LoVo (cell line): Measurements from ENCODE around the gene KRTAP21-1.
"Not testable (repeated sequence)": the region's sequence is repeated elsewhere in the genome, so short reads cannot be mapped to it uniquely, and the experiment has no call there.

Experiments
- DNase-seq: peaks from one replicate; pipeline ENCODE4 v3.0.0-alpha.2; 2016; ENCODE audit warnings: low spot score

KRTAP21-1 gene

DNA sequence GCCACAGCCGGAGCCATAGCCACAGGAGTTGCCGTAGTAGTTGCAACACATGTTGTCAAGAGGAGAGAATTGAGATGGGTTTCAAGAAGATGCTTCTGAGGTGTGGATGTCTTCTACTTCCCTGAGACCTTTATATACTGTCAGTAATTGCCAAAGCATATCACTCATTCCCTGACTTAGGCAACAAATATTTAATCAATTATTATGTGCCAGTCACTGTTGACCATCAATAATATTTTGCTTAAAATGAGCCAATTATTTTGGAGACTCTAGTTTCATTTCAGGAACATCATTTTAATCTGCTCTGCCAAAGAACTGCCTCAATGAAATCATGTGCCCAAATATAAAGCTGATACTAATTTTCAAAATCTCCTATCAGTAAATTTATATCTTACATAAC, at the start of gene KRTAP21-1:
Gene KRTAP21-1 (minus strand): TSS at position 101 of the 400 bp plus-strand sequence. CDS start 50 bp downstream, at position 51.
- not testable (repeated sequence) for DNase-seq

DNA sequence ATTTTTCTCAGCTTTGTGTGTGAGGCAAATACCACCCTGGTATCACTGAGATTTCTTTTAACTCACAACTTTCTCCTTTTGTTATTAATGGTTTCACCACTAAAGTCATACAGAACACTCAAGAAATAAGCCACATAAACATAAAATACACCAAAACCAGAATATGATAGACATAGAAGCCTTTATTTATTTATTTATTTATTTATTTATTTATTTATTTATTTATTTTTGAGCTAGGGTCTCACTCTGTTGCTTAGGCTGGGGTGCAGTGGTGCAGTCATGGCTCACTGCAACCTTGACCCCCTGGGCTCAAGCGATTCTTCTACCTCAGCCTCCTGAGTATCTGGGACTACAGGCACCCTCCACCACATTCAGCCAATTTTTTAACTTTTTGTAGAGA, 45.4 kb upstream of the KRTAP21-1 start:
- no peak for DNase-seq

DNA sequence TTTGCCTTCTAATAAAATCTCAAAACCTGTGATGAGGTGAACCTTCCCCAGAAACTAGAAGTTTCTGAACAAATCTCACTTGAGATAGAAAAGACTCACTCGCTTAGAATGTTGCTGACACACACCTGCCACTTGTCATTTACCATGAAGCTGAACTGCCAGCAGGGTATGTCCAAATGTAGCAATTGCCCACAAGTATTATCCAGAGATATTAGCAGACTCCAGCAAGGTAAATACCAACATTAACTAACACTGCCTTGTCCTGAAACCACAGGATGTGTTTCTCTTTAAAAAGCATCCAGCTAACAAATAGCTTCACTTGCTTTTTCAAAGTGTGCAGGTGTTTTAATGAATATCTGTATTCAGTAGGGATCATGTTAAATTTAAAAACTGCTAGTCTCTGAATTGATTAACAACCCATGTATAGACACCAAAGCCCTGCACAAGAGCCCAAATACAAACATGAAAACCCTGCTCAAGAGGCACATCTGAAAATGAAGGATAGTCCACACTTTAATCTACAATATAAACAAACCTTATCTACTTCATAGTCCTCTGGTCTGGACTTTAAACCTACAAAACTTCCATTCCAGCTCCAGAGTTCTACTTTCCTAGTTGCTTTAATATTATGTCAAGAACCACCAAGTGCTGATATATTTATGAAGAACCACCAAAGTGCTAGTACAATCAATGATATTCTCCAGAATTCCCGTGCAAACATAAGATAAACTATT, 38.5 kb upstream of the KRTAP21-1 start:
- no peak for DNase-seq

DNA sequence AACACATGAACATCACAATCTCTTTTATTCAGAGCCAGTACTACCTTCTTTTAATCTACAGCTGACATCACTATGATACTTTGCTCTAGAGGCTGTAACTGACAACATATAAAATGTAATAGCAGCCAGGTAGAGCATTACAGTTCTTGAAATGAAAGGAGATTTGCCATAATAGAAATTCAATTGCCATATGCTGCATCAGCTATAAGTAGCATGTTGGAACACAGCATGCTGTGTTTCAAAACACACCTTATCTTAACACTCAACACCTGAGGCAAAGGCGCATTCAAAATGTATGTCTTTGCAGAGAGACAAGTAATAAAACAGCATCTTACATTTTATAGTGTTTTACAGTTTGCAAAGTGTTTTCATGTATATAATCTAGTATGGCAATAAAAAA, 24.0 kb upstream of the KRTAP21-1 start:
- no peak for DNase-seq

DNA sequence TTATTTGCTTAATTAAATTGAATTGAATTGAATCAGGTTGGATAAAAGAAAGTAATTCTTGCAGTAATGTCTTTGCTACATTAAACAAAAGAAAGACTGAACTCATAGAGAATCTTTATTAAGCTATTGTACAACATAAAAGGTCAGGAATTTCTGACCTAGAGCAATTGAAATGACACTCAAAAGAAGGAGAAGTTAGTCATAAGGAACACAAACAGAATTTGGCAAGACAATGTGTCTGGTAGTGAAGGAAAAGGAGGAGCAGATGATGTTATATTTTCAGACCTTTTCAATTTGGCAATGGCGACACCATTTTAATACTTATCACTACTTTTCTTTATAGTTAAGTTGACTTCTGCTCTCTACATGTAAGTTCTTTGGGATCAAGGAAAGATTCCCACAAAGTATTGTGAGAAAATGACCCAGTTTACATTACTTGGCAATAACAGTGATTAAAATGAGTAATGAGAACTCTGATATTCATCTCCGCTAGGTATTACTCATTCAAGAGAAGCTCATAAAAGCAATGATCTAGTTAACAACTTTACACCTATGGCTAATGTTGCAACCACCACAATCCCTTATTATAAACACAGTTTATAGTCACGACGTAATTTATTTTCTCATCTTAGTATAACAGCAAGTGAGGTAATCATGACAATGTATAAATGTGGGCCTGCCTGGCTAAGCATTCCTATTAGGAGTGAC, 14.7 kb upstream of the KRTAP21-1 start:
- DNase-seq, result no peak

DNA sequence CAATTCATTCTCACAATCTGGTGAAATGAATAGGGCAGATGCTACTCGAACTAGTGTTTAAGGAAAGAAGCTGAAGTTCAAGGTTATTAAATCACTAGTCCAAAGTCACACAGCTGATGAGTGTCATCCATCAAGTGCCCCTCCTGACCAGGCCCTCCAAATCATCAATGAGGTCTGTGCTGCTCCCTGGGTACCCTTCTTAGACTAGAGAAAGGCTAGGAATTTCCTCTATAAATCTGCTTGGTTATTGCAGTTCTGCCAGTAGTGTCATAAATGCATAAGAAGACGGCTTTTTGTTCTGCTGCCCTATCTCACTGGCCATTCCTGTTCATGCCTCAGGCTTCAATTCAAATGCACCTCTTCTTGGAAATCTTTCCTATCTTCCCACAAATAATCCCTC, 5.5 kb upstream of the KRTAP21-1 start:
- DNase-seq, result no peak

DNA sequence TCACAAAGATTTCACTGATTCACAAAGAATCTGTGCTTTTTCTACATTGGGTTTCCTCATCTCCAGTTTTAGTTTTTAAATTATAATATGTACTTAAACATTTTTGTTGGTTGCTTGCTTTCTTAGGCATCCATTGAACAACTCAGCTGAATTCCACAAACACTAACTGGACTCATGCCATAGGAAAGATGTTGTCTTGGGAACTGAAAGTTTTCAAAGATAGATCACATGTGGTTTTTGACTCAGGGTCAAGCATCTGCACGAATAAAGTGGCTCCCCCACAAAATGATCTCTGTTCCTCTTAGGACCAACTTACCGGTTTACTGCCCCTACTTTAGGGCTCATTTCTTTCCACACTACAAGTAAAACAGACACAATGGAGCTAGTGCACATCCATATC, 3.1 kb upstream of the KRTAP21-1 start:
- DNase-seq, result no peak

DNA sequence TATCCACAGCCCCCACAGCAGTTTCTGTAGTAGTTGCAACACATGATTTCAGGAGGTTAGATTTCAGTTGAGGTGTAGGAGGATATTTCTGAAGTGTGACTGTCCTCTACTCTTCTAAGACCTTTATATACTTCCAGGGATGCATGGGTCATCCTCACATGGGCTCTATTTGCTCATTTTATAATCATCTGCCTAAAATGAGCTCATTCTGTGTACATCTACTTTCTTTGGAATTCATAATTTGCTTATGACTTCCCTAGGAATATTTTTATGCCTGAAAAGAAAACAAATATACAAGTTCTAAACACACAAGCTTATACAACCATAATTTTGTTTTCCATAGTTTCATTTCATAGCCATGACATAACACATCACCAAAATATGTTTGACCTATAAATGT, 8.1 kb downstream of the KRTAP21-1 start, which contains the start of gene KRTAP21-2:
Gene KRTAP21-2 (minus strand): TSS at position 101 of the 400 bp plus-strand sequence. CDS start 57 bp downstream, at position 44.
- DNase-seq, result no peak

DNA sequence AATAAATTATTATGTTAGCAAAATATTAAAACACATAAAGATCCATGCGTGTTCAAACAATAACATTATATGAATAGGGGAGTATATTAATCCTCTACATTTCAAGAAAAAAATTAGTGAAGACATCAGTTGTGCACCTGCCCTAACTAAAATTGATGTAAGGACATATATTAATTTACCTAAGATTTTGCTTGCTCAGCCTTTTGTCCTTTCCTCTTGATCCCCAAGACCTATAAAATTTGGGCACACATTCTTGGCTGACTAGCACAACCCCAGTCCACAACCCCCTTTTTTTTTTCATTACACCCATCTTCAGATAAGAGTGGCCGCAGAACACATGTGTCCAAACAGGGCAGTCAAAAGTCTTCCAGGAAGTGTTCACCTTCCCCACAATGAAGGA, 14.8 kb downstream of the KRTAP21-1 start:
- no peak for DNase-seq

DNA sequence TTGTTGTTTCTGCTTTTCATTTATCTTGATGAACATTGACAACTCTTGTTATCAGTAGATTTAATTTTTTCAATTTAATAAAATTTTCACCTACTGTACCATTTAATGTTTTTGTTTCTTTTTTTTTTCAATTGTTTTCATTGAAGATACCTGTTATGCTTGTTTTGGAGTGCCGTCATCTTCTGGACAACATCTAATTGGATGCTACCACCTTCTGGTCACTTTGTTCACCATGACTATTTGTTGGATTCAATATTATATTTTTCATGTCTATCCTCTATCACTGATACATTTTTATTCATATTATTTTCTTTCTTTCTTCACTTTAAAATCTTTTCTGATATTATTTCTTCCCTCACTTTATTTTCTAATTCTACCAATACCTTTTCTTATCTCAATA, 22.2 kb downstream of the KRTAP21-1 start:
- no peak for DNase-seq

DNA sequence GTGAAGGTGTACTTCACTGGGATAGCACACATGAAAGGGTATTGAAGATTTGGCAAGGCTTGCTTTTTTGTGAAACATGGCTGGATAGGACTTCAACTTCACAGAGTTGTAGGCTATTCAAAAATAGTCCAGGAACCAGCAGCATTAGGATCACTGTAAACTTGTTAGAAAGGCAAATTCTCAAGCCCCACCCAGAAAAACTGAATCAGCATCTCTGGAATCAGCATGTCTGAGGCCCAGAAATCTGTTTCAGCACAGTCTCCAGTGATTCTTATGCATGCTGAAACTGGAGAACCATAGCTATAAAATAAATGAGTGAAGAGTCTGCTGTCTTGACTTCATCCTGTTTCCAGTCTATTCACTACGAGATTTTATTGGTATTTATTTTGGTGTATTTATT, 28.5 kb downstream of the KRTAP21-1 start:
- no peak for DNase-seq

DNA sequence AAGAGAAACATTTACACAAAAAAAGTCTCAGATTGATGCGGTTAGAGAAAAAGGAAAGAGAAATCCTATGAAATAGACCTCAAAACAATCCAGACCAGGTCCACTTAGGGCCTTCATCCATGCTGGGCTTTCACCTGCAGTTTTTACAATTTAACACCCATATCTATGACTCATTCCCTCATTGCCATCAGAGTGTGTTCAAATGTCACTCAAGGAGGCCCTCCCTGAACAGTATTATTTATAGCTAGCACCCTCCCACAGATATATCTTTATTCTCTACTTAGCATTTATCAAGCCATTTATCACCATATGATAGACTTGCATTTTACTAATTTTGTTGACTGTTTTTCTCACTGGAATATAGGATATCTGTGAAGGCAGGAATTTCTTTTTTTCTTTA, 35.8 kb downstream of the KRTAP21-1 start:
- no peak for DNase-seq

DNA sequence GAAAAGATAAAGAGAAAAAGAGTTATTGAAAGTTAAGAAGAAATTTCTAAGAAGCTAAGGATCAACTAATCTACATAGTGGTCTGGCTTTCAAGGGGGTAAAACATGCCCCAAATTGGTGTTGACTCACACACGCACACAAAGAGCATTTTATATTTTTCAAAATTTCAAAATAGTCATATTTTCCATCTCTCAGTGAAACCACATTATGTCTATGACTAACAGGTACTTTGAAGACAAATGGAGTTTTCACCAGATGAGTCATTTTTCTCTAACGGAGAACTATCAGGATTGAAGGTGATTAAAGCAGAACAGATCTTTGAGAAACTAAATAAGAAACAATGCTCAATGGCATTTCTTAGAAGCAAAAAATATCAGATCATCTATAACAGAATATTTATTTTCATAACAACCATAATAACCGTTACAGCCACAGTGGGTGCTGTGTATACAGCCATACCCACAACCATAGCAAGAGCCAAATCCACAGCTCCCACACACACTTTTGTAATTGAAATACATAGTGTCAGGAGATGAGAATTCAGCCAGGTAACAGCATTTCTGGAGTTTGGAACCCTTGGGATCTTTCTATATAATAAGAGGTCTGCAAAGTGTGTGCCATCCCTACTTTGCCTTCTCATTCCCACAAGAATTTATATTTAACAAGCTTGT, 36.9 kb downstream of the KRTAP21-1 start, which contains the start of gene KRTAP21-3:
Gene KRTAP21-3 (minus strand): TSS at position 539 of the 671 bp plus-strand sequence. CDS start 18 bp downstream, at position 521.
- no peak for DNase-seq

DNA sequence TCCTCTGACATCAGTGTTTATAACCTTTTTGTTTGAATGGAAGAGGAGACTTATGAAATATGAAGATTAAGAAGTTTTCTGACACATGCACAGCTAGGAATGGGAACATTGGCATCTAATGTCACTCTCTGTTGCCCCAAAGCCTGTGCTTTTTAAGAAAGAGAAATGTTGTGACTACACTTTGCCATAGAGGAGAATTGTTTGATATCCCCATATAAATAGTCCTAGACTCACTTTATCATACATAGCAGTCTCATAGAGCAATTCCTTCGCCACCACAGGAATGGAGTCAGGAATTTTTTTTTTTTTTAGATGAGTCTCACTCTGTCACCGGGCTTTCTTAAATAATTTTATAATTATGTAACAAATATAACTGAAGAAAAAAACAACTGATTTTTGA, 38.1 kb downstream of the KRTAP21-1 start:
- DNase-seq, result no peak

DNA sequence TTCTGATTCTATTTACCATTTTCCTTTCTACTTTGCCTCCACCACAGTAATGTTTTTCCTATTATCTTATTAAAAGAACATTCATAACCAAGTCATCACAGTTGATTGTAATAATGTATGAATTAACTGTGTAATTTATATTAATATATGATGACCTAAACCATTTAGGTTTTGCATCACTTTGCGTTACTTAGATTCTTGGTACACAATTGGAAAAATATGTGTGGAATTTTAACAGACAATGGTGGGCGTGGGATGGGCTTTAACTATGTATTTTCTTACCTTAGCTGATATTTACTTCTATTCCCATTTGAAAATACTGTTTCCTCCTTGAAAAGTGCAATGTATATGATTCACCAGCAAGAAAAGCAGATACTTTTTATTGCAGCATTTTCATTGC, 40.3 kb downstream of the KRTAP21-1 start:
- DNase-seq, result no peak

DNA sequence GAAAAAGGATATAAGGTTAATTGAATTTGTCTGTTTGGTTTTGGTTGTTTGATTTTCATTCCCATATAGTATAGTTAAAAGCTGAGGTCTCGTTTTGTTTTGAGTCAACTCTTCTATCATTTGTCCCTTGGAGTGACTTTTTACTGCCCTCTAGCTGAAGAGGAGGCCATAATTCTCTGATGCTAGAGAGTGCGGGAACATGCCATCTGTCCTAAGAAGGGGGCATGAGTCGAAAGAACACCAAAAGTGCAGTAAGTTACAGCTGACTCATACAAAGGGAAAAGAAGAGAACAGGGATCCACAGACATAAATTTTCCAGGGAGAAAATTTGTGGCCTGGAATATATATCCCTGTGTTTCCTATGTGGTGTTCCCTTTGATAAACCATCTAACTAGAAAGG, 40.8 kb downstream of the KRTAP21-1 start:
- no peak for DNase-seq

DNA sequence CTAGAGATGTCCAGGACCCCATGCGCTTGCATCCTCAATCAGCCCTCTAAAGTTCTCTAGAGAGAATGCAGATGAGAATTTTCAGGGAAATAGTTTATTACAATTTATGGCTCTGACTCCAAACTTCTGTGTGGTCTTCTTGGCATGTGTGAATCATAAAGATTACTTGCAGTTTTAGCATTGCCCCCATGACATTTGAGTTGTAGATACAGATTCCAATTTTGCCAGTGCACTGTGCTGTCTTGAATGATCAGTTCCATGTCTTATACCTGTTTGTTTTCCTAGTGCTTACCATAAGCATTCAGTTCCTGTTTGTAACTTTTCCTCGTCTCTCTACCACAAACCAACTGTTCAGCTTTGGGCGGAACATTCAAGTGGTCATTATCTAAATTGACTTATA, 41.5 kb downstream of the KRTAP21-1 start:
- no peak for DNase-seq

DNA sequence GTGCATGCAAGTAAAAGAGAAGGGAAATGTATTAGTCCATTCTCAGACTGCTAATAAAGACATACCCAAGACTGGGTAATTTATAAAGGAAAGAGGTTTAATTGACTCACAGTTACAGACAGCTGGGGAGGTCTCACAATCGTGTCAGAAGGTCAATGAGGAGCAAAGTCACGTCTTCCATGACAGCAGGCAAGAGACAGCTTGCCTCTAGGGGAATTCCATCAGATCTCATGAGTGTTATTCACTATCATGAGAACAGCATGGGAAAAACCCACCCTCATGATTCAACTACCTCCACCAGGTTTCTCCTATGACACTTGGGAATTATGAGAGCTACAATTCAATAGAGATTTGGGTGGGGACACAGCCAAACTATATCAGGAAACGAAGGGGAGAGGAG, 44.7 kb downstream of the KRTAP21-1 start:
- DNase-seq, result no peak

DNA sequence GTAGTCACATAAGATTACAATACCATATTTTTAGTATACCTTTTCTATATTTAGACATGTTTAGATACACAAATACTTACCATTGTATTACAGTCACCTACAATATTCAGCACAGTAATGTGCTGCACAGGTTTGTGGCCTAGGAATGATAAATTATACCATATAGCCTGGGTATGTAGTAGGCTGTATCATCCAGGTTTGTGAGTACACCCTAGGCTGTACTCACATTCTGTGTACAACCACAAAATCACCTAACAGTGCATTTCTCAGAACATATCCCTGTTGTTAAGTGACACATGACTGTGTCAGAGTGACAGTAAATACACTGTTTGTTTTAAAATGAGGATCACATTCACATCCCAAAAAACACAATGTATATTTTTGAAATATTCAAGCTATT, 47.8 kb downstream of the KRTAP21-1 start:
- no peak for DNase-seq
